K562 treated with DMSO at 1 percent for 24 hours (cell line): ENCODE data around the gene RNF38. TPM values are rescaled to one million over a fixed set of nuclear protein-coding genes. Genes with fewer than 3 reads are reported as not detected.

Source experiments
- total RNA-seq: library from RNA; unstranded; fragments of 300-600 nt; gene quantifications from 2 replicates; pipeline ENCODE4 v1.2.3, GENCODE V29; 2022; ENCODE audit warnings: low read depth; ENCODE audit not compliant: insufficient read depth

Gene RNF38
- total RNA-seq: 5.7 and 5.9 TPM in 2 replicates

DNA sequence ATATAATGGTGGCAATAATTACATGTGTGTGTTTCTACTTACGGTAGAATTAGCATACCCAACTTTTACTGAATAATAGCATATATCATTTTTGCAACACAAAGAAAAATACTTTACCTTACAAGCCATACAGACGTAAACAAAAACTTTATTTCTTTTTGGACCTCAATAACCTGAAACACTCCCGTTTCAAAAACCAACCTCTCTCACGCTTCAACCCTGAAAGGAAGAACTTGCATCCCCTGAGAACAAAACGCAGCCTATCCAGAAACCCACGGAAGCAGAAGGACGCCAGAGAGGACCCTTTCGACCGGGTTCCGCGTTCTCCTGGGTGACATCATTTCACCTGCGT lies at the start of gene RNF38:
TSS of gene RNF38 (minus strand) at position 290 of the 352 bp plus-strand sequence. CDS start at position 129, 161 bp downstream.

Other genes starting within 250 kb of the RNF38 start
- not detected in 2 replicates for gene CCIN, start 230.9 kb downstream of the RNF38 start, total RNA-seq
- 298 and 301 TPM in 2 replicates for gene CLTA, start 209.3 kb downstream of the RNF38 start, total RNA-seq
- gene GNE, start 141.8 kb downstream of the RNF38 start, total RNA-seq: 10.7 and 11.8 TPM in 2 replicates
- gene MELK, start 172.6 kb upstream of the RNF38 start, total RNA-seq: 25.7 and 26.0 TPM in 2 replicates